ENCODE measurements around the gene PIK3C2B. TPM values are rescaled to one million over a fixed set of nuclear protein-coding genes. Genes with fewer than 3 reads are reported as not detected.

PIK3C2B gene
- total RNA-seq, 1 experiment from 2014 or later, result 52.4 TPM

DNA sequence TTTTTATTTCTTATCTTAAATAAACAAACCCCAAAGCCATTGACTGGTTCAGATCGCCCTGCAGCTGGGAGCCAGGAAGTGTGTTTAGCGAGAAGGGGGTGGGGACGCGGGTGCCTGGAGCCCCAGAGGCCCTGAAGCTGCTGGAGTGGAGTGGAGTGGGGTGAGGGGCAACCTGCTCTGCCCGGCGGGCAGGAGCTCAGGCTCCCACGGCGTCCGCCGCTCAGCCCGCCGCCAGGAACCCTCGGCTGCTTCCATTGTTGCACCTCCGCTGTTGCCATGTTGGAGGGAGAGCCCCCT lies 673 bp downstream of the PIK3C2B start:
- intact Hi-C loops (cut with micrococcal nuclease; ENCODE audit: unreplicated experiment), result loop anchor here (1.0 to 10.0 kb wide), 5 partner anchors 15 to 419 kb away; partner anchors contain the start of genes PPP1R15B and SOX13
- CTCF ChIA-PET, result interaction anchor here (0.6 to 3.6 kb wide), 7 partner anchors 16 to 314 kb away, joined by 3 to 27 read pairs (median 4); no protein-coding TSS in a partner anchor
- no TSS peak for BruUV-seq (replicated peaks)

DNA sequence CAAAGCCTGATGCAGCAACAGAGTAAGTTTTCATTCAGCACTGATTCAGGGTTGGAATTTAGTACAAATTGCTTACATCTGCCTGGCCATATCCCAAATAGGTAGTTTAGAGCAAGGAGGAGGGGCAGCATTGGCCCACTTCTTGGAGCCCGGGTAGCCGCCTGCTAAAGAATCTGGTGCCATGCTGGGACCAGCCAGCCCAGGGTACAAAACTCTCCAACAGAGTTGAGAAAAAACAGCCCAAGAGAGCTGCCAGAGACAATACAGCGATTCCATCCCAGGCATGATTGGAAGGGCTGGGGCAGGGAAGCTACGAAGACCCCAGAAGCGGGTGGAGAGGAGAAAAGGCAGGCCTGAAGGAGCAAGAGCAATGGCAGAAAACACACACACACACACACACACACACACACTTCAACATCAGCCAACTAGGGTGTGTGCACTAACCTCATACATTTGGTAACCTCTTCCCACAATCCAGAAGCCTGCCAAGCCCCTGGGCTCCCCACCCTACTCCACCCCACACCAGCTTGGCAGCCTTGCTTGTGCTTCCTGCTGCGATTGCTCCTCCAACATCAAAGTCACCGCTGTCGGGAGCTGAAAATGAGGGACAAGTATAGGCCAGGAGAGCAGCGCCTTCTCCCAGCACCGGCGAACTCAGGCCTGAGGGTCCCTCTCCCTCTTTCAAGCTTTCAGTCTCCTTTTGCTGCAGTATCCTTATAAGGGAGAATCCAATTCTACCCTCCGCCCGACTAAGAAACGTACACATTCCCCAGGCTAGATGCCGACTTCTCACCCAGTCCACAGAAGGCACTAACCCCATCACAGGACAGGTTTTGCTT lies 1.2 kb downstream of the PIK3C2B start:
- ChIA-PET POLR2A (ENCODE audit: unreplicated experiment) (interaction anchor here (0.5 to 2.6 kb wide), 8 partner anchors 10 to 622 kb away, joined by 3 to 25 read pairs (median 6); partner anchors contain the start of gene MDM4), CTCF (interaction anchor here (0.6 to 3.6 kb wide), 5 partner anchors 43 to 314 kb away, joined by 3 to 27 read pairs (median 5); no protein-coding TSS in a partner anchor)
- no peaks in the 10 kb centered on the region for H3K9me3 ChIP-seq (ENCODE audit: insufficient read depth, low read depth)
- peaks cover 60% of the 10 kb centered on the region for H3K79me2 ChIP-seq (ENCODE audit: low read depth)
- TSS peak; percentile 29 for BruUV-seq (replicated peaks)
- no peaks in the 10 kb centered on the region for H3K27me3 ChIP-seq (ENCODE audit: insufficient read depth, low read depth)
- H3K4me3 ChIP-seq, result peak overlapping the region; percentile 94
- TF ChIP-seq CTCF (conservative IDR thresholded peaks at IDR 0.05), result no peak
- no peak for TF ChIP-seq EZH2 (IDR thresholded peaks at IDR 0.05; ENCODE audit: low read depth)
- H3K9me2 ChIP-seq (ENCODE audit: insufficient read depth), result no peaks in the 10 kb centered on the region
- peak overlapping the region; percentile 96 for H3K4me2 ChIP-seq
- peaks cover 33% of the 10 kb centered on the region for H3F3A ChIP-seq (ENCODE audit: insufficient read depth, low read depth)
- H3K27ac ChIP-seq, result peak overlapping the region; percentile 92
- peaks cover 6% of the 10 kb centered on the region; the same call in 1 of the 2 replicates for H4K20me1 ChIP-seq (ENCODE audit: insufficient read depth)
- intact Hi-C loops (cut with micrococcal nuclease; ENCODE audit: unreplicated experiment), result loop anchor here (10.0 kb wide), 1 partner anchor 419 kb away; the partner anchor contains the start of gene SOX13
- H3K36me3 ChIP-seq (ENCODE audit: low read depth), result peaks cover 20% of the 10 kb centered on the region; the same call in 1 of the 2 replicates
- peak overlapping the region; percentile 84 for H2AFZ ChIP-seq
- peaks cover 40% of the 10 kb centered on the region for H3K4me1 ChIP-seq (replicated peaks; ENCODE audit: insufficient read depth)
- peak; percentile 78 to 90 for DNase-seq

More for the DNA sequence above, 673 bp downstream of the PIK3C2B start:
- Histone ChIP-seq H4K20me1 (ENCODE audit: insufficient read depth) (peaks cover 6% of the 10 kb centered on the region; the same call in 1 of the 2 replicates), H3K36me3 (ENCODE audit: low read depth) (peaks cover 14% of the 10 kb centered on the region; the same call in 1 of the 2 replicates), H3K79me2 (ENCODE audit: low read depth) (peaks cover 55% of the 10 kb centered on the region), H3K4me3 (peak overlapping the region; percentile 94), H2AFZ (peak overlapping the region; percentile 84), H3K4me1 (replicated peaks; ENCODE audit: insufficient read depth) (peaks cover 35% of the 10 kb centered on the region), H3K9me2 (ENCODE audit: insufficient read depth) (no peaks in the 10 kb centered on the region), H3F3A (ENCODE audit: insufficient read depth, low read depth) (peaks cover 33% of the 10 kb centered on the region), H3K9me3 (ENCODE audit: insufficient read depth, low read depth) (no peaks in the 10 kb centered on the region), H3K27ac (peak overlapping the region; percentile 92), H3K27me3 (ENCODE audit: insufficient read depth, low read depth) (no peaks in the 10 kb centered on the region), H3K4me2 (peak overlapping the region; percentile 96)
- DNase-seq, result peak; percentile 88 to 98
- POLR2A ChIA-PET (ENCODE audit: unreplicated experiment), result interaction anchor here (0.5 to 2.6 kb wide), 5 partner anchors 22 to 623 kb away, joined by 3 to 25 read pairs (median 8); partner anchors contain the start of gene MDM4
- TF ChIP-seq EZH2 (IDR thresholded peaks at IDR 0.05; ENCODE audit: low read depth), result no peak
- TF ChIP-seq CTCF (conservative IDR thresholded peaks at IDR 0.05), result no peak

- DNase-seq, result no peak
- Histone ChIP-seq H3K79me2 (ENCODE audit: low read depth) (peaks cover 77% of the 10 kb centered on the region), H3K27ac (peak overlapping the region; percentile 92), H2AFZ (no peak overlapping the region), H3K4me2 (peak overlapping the region; percentile 96), H3K4me1 (replicated peaks; ENCODE audit: insufficient read depth) (peaks cover 47% of the 10 kb centered on the region), H3K27me3 (ENCODE audit: insufficient read depth, low read depth) (no peaks in the 10 kb centered on the region), H3K36me3 (ENCODE audit: low read depth) (peaks cover 27% of the 10 kb centered on the region; the same call in 1 of the 2 replicates), H3K9me3 (ENCODE audit: insufficient read depth, low read depth) (no peaks in the 10 kb centered on the region), H3F3A (ENCODE audit: insufficient read depth, low read depth) (peaks cover 37% of the 10 kb centered on the region), H3K4me3 (peak overlapping the region; percentile 94), H4K20me1 (ENCODE audit: insufficient read depth) (peaks cover 9% of the 10 kb centered on the region), H3K9me2 (ENCODE audit: insufficient read depth) (no peaks in the 10 kb centered on the region)
- TF ChIP-seq CTCF (conservative IDR thresholded peaks at IDR 0.05) (no peak), EZH2 (IDR thresholded peaks at IDR 0.05; ENCODE audit: low read depth) (no peak)
- intact Hi-C loops (cut with micrococcal nuclease; ENCODE audit: unreplicated experiment), result loop anchor here (10.0 kb wide), 1 partner anchor 417 kb away; the partner anchor contains the start of gene SOX13
- CTCF ChIA-PET, result interaction anchor here (3.6 kb wide), 1 partner anchor 44 kb away, joined by 27 read pairs; no protein-coding TSS in a partner anchor
- BruUV-seq (replicated peaks), result no TSS peak
- POLR2A ChIA-PET (ENCODE audit: unreplicated experiment), result interaction anchor here (0.6 kb wide), 1 partner anchor 93 kb away, joined by 3 read pairs; no protein-coding TSS in a partner anchor
Observed at GRCh38 chr1:204491655-204492054, 3.0 kb downstream of the PIK3C2B start.

All from PC-9 (cell line).